ENCODE results near the gene SNX22.
A peak's percentile ranks its signal among the peaks of the same experiment; 100 is the strongest.

The SNX22 gene

DNA sequence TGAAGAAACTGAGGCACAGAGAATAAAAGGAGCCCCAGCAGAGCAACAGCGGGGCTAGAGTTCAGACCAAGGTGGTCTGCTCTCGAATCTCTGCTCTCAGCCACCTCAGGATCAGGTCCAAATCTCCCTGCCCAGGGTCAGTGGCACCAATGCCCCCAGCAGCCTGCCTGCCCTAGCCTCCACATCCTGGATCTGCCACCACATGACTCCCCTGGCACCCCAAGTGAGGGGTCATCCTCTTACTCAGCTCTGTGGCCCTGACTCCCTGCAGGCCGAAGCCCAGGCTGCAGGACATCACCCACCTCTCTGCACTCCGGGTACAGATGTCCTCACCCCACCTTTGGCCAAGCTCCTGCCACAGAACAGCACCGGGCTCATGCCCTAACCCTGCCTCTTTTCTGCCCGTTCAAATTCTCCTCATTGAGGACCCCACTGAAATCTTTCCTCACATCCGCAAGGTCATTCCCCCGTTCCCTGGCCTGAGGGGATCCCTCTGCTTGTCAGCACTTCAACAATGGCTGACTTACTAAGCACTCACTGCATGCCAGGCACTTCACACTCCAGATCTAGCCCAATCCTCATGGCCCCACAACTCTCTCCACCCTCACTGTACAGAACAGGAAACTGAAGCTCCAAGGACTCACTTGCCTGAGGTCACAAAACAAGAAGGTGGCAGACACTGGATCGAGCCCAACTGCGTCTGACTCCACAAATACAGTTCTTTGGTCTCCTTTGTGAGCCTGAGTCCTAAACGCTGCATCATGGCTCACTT, 7.0 kb downstream of the SNX22 start:
- DNase-seq (ENCODE audit: insufficient read length, low spot score) (no peak), FAIRE-seq (no peak)
- TF ChIP-seq CTCF (IDR thresholded peaks at IDR 0.05; ENCODE audit: insufficient read depth, missing control alignments) = no peak

DNA sequence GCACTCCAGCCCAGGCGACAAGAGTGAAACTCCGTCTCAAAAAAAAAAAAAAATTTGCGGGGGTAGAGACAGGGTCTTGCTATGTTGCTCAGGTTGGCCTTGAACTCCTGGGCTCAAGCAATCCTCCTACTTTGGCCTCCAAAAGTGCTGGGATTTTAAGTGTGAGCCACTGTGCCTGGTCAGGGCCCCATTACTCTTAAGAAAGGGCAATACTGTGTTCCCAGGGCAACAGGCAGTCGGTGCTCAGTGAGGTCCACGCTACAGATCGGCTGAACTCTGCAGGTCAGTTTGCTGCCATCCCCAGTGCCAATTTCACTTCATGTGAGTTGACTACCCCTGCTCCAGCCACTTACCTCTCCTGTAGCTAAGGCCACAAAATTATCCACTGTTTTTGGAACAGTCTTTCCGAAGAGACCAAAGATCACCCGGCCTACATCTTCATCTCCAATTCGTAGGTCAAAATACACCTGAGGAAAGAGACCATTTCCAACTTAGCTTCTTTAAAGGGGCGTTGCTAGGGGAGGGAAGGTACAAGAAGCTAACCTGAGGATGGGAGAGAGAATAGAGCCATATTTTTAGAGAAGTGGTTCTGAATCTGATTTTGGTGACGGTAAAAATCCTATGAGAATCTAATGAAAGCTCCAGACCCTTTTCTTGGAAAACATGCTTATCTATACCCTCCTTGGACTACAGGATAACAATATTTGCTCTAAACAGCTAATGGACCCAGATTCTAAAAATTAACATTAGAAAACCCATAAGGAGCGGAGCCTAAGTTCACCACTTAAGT, 10.4 kb downstream of the SNX22 start:
- FAIRE-seq = no peak
- DNase-seq (ENCODE audit: insufficient read length, low spot score) = no peak
- TF ChIP-seq CTCF (IDR thresholded peaks at IDR 0.05; ENCODE audit: insufficient read depth, missing control alignments) = no peak

GRCh38 chr15:64162478-64162868, 10.9 kb downstream of the SNX22 start:
- FAIRE-seq = no peak
- DNase-seq (ENCODE audit: insufficient read length, low spot score) = no peak
- no peak for TF ChIP-seq CTCF (IDR thresholded peaks at IDR 0.05; ENCODE audit: insufficient read depth, missing control alignments)

DNA sequence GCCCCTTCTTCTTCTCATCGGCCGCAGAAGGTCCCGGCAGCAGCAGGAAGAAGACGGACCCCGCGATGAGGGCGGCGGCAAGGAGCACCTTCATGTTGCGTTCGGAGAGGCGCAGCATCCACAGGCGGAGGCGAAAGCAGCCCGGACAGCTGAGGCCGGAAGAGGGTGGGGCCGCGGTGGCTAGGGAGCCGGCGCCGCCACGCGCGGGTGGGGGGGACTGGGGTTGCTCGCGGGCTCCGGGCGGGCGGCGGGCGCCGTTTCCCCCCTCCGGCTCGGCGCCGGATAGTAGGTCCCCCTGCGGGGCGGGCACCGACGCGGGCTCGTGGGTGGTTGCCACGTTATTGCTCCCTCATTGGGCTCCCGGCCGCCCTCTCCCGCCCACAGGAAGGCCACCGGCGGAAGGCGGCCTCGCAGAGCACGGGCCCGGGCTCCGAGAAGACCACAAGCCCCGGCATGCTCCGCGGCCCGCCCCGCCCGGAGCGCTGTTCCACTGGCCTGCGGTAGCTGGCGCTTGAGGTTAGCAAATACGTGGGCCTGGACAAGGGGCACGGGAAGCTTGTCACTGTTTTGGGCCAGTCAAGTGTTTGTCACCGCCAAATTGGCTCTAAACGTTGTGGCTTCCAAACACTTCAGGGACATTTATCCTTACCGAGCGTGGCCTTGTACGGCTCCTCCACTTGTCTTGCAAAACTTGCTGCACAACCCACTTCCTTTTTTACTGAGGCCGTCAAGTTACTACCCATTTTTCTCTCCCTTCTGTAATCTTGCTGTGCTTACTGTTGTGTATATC, 11.5 kb downstream of the SNX22 start, which contains the start of gene PPIB:
Gene PPIB (minus strand): TSS at position 154 of the 790 bp plus-strand sequence. CDS start 36 bp downstream, at position 118.
- no peak for FAIRE-seq
- peak; percentile 95 for DNase-seq (ENCODE audit: insufficient read length, low spot score)
- peak; percentile 78 for TF ChIP-seq CTCF (IDR thresholded peaks at IDR 0.05; ENCODE audit: insufficient read depth, missing control alignments)

DNA sequence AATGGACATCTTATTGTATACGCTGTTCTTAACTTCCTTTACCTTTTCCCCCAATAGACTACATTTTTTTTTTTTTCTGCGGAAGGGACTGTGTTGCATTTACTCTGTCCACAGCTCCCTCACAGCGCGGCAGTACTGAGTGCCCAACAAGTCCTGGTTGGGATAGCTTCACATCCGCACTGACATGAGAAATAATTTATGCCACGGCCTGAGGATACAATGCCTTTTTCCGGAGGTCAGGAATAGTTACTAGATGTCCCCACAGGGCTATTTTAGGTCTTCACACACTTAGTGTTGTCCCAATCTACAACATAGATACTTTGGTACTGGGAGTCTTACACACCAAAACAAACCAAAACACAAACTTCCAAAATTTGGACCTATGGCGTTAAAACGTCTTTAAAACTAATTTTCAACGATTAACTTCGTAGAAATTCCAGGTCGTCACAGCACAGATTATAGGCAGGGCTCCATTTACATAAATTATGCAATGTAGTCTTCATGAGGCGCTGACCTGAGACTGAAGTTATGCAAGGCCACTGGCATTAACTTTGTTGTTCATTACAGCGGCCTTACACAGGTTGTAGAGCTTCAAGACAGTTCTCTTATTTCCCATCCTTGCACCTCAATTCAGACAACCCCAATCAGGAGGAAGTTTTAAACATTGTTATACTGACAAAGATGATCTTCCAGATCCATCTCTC, 12.3 kb downstream of the SNX22 start:
- TF ChIP-seq CTCF (IDR thresholded peaks at IDR 0.05; ENCODE audit: insufficient read depth, missing control alignments) = no peak
- FAIRE-seq (no peak), DNase-seq (ENCODE audit: insufficient read length, low spot score) (no peak)

- DNase-seq (ENCODE audit: insufficient read length, low spot score) (no peak), FAIRE-seq (no peak)
- TF ChIP-seq CTCF (IDR thresholded peaks at IDR 0.05; ENCODE audit: insufficient read depth, missing control alignments) = no peak
These were observed 12.9 kb downstream of the SNX22 start for GRCh38 chr15:64164436-64164835.
